ENCODE results near the gene HERC4.

GRCh38 chr10:67912331-67912946, 162.6 kb downstream of the HERC4 start:
- TF ChIP-seq, protein P1, sequence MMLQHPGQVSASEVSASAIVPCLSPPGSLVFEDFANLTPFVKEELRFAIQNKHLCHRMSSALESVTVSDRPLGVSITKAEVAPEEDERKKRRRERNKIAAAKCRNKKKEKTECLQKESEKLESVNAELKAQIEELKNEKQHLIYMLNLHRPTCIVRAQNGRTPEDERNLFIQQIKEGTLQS (IDR thresholded peaks at IDR 0.05) = no peak
- TF ChIP-seq, protein P1 (CRISPR knock-in tag; conservative IDR thresholded peaks at IDR 0.05) = no peak
- TF ChIP-seq NR2C1 (IDR thresholded peaks at IDR 0.05) (no peak), NR2C1 (tag; IDR thresholded peaks at IDR 0.05) (no peak), NR2C2 (CRISPR knock-in tag; IDR thresholded peaks at IDR 0.05) (no peak), NR2C2 (tag; IDR thresholded peaks at IDR 0.05) (no peak), ZNF785 (CRISPR knock-in tag; IDR thresholded peaks at IDR 0.05) (no peak), ZNF24 (IDR thresholded peaks at IDR 0.05) (no peak), HES1 (IDR thresholded peaks at IDR 0.05; ENCODE audit: low read depth) (no peak), MXI1 (IDR thresholded peaks at IDR 0.05; ENCODE audit: low read depth, low read length) (no peak), ZNF780A (CRISPR knock-in tag; IDR thresholded peaks at IDR 0.05) (no peak), SOX6 (IDR thresholded peaks at IDR 0.05) (no peak), POLR2AphosphoS5 (IDR thresholded peaks at IDR 0.05; ENCODE audit: control insufficient read depth, insufficient read depth, low read depth, low read length) (no peak), UBTF (IDR thresholded peaks at IDR 0.05; ENCODE audit: borderline replicate concordance in 1 of 2, low read depth in 2 of 2, low read length in 2 of 2) (no peak), HDAC2 (IDR thresholded peaks at IDR 0.05) (no peak)
- TF ChIP-seq, protein P2, sequence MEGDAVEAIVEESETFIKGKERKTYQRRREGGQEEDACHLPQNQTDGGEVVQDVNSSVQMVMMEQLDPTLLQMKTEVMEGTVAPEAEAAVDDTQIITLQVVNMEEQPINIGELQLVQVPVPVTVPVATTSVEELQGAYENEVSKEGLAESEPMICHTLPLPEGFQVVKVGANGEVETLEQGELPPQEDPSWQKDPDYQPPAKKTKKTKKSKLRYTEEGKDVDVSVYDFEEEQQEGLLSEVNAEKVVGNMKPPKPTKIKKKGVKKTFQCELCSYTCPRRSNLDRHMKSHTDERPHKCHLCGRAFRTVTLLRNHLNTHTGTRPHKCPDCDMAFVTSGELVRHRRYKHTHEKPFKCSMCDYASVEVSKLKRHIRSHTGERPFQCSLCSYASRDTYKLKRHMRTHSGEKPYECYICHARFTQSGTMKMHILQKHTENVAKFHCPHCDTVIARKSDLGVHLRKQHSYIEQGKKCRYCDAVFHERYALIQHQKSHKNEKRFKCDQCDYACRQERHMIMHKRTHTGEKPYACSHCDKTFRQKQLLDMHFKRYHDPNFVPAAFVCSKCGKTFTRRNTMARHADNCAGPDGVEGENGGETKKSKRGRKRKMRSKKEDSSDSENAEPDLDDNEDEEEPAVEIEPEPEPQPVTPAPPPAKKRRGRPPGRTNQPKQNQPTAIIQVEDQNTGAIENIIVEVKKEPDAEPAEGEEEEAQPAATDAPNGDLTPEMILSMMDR (IDR thresholded peaks at IDR 0.05 in 2 of 3, conservative IDR thresholded peaks at IDR 0.05 in 1 of 3; ENCODE audit: insufficient read depth in 2 of 3, low read depth in 1 of 3, low read length in 3 of 3) = no peak
